ENCODE results near the gene NQO2. TPM values are rescaled to one million over a fixed set of nuclear protein-coding genes. Genes with fewer than 3 reads are reported as not detected.
"Not testable (repeated sequence)": the region's sequence is repeated elsewhere in the genome, so short reads cannot be mapped to it uniquely, and the experiment has no call there.

Gene NQO2
- polyA plus RNA-seq, 1 donor from 2014 or later = 33.2 TPM

DNA sequence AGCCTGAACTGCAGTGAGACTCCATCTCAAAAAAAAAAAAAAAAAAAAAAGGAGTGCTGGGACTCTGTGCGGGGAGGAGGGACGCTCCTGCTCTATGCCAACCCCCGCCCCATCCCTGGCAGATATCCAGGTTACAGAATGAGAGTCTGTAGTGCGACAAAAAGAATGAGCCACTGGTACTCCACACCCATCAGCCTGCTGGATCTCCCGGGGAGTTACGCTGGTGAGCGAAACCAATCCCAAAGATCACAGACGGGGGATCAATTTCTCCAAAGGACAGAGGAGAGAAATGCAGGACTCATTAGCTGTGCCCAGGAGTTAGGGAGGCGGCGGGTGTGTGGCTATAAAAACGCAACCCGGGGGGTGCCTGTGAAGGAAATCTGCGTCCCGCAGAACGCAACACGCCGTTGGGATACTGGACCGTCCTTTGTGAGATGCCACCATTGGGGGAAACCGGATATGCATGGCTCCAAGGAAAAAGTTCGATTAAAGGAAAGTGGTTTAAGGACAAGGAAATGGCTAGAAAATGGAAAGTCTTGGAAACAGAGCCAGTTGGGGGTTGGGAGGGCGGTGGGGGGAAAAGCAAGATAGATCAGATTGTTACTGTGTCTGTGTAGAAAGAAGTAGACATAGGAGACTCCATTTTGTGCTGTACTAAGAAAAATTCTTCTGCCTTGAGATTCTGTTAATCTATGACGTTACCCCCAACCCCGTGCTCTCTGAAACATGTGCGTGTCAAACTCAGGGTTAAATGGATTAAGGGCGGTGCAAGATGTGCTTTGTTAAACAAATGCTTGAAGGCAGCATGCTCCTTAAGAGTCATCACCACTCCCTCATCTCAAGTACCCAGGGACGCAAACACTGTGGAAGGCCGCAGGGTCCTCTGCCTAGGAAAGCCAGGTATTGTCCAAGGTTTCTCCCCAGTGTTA lies 54.8 kb downstream of the NQO2 start:
- H3K4me2 ChIP-seq (ENCODE audit: low read length); H3K9ac ChIP-seq (ENCODE audit: low read length); H3F3A ChIP-seq (ENCODE audit: insufficient read depth, low read length, poor library complexity, severe bottlenecking); H3K36me3 ChIP-seq (ENCODE audit: insufficient read depth, low read length); H2AFZ ChIP-seq (ENCODE audit: low read depth, low read length); H3K9me2 ChIP-seq (ENCODE audit: insufficient read depth, low read length); H3K27ac ChIP-seq (ENCODE audit: low read length); H3K27me3 ChIP-seq (ENCODE audit: insufficient read depth, low read depth, low read length); H3K9me3 ChIP-seq (ENCODE audit: low read length); H3K79me2 ChIP-seq (replicated peaks; ENCODE audit: insufficient read depth, low read length); H3K4me3 ChIP-seq (ENCODE audit: low read length); H4K20me1 ChIP-seq (ENCODE audit: insufficient read depth): not testable (repeated sequence)

DNA sequence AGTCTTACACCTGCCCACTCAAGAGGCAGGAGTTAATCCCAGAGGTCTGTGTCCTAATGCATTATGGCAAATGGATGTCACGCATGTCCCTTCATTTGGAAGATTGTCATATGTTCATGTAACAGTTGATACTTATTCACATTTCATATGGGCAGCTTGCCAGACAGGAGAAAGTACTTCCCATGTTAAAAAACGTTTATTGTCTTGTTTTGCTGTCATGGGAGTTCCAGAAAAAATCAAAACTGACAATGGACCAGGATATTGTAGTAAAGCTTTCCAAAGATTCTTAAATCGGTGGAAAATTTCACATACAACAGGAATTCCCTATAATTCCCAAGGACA lies 55.4 kb downstream of the NQO2 start:
- H3K79me2 ChIP-seq (replicated peaks; ENCODE audit: insufficient read depth, low read length); H3K9me2 ChIP-seq (ENCODE audit: insufficient read depth, low read length); H3K4me2 ChIP-seq (ENCODE audit: low read length); H3K27ac ChIP-seq (ENCODE audit: low read length); H3K9me3 ChIP-seq (ENCODE audit: low read length); H2AFZ ChIP-seq (ENCODE audit: low read depth, low read length); H4K20me1 ChIP-seq (ENCODE audit: insufficient read depth); H3K27me3 ChIP-seq (ENCODE audit: insufficient read depth, low read depth, low read length); H3F3A ChIP-seq (ENCODE audit: insufficient read depth, low read length, poor library complexity, severe bottlenecking); H3K9ac ChIP-seq (ENCODE audit: low read length); H3K4me3 ChIP-seq (ENCODE audit: low read length); H3K36me3 ChIP-seq (ENCODE audit: insufficient read depth, low read length): not testable (repeated sequence)

DNA sequence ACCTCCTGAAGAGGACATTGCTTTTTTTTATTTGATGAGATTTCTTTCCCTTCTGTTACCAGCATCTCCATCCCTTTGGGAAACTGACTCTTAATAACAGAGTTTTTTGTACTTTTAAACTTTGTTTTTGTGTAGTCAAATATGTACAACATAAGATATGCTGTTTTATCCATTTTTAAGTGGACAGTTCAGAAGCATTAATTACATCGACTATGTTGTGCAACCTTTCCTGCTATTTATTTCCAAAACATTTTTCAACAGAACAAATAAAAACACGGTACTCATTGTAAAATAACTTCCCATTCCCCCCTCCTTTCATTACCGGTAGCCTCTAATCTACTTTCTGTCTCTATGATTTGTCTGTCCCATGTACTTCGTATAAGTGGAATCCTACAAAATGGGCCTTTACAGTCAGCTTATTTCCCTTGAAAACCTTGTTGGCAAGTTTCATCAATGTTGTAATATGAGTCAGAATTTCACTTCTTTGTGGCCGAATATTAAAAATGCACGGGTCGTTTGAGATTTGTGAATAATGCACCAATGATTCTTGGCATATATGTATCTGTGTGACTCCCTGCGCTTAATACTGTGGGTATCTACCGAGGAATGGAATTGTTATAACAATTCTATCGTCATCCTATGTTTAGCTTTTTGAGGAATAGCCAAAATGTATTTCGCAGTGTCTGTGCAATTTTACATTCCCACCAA lies 57.5 kb downstream of the NQO2 start:
- no peaks in the 10 kb centered on the region for H3K36me3 ChIP-seq (ENCODE audit: insufficient read depth, low read length)
- H3K9me3 ChIP-seq (ENCODE audit: low read length) = no peaks in the 10 kb centered on the region
- no peak overlapping the region for H3K27ac ChIP-seq (ENCODE audit: low read length)
- H3K27me3 ChIP-seq (ENCODE audit: insufficient read depth, low read depth, low read length) = peaks cover 4% of the 10 kb centered on the region
- H3K4me2 ChIP-seq (ENCODE audit: low read length) = no peak overlapping the region
- H3F3A ChIP-seq (ENCODE audit: insufficient read depth, low read length, poor library complexity, severe bottlenecking) = no peaks in the 10 kb centered on the region
- no peak overlapping the region for H3K9ac ChIP-seq (ENCODE audit: low read length)
- H3K4me3 ChIP-seq (ENCODE audit: low read length) = no peak overlapping the region
- H3K9me2 ChIP-seq (ENCODE audit: insufficient read depth, low read length) = no peaks in the 10 kb centered on the region
- no peak overlapping the region for H2AFZ ChIP-seq (ENCODE audit: low read depth, low read length)
- H4K20me1 ChIP-seq (ENCODE audit: insufficient read depth) = no peaks in the 10 kb centered on the region
- no peaks in the 10 kb centered on the region for H3K79me2 ChIP-seq (replicated peaks; ENCODE audit: insufficient read depth, low read length)
- TF ChIP-seq POLR2AphosphoS5 (IDR thresholded peaks at IDR 0.05) (no peak), SMC3 (conservative IDR thresholded peaks at IDR 0.05; ENCODE audit: poor library complexity) (no peak), RAD21 (conservative IDR thresholded peaks at IDR 0.05) (no peak), TAF1 (IDR thresholded peaks at IDR 0.05; ENCODE audit: low read depth) (no peak), EZH2 (IDR thresholded peaks at IDR 0.05; ENCODE audit: borderline replicate concordance, insufficient read depth, low read length, poor library complexity, severe bottlenecking) (no peak), EP300 (conservative IDR thresholded peaks at IDR 0.05; ENCODE audit: poor library complexity, severe bottlenecking) (no peak), MXI1 (conservative IDR thresholded peaks at IDR 0.05; ENCODE audit: poor library complexity, severe bottlenecking) (no peak)
- TF ChIP-seq, protein P1, sequence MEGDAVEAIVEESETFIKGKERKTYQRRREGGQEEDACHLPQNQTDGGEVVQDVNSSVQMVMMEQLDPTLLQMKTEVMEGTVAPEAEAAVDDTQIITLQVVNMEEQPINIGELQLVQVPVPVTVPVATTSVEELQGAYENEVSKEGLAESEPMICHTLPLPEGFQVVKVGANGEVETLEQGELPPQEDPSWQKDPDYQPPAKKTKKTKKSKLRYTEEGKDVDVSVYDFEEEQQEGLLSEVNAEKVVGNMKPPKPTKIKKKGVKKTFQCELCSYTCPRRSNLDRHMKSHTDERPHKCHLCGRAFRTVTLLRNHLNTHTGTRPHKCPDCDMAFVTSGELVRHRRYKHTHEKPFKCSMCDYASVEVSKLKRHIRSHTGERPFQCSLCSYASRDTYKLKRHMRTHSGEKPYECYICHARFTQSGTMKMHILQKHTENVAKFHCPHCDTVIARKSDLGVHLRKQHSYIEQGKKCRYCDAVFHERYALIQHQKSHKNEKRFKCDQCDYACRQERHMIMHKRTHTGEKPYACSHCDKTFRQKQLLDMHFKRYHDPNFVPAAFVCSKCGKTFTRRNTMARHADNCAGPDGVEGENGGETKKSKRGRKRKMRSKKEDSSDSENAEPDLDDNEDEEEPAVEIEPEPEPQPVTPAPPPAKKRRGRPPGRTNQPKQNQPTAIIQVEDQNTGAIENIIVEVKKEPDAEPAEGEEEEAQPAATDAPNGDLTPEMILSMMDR (IDR thresholded peaks at IDR 0.05; ENCODE audit: poor library complexity, severe bottlenecking) = no peak

All from neural cell (in vitro differentiated cells).